Jurkat, Clone E6-1 (cell line): ENCODE measurements around the gene OR2C1. TPM values are rescaled to one million over a fixed set of nuclear protein-coding genes. Genes with fewer than 3 reads are reported as not detected.

ENCODE experiments used
- DNase-seq: peaks from one replicate; pipeline ENCODE4 v3.0.0-alpha.2; 2011; ENCODE audit warnings: low read depth, low spot score
- H3K4me3 ChIP-seq: 2 replicates; pipeline ENCODE4 v1.5.1; 2011; ENCODE audit warnings: mild to moderate bottlenecking, low read length, control low read depth, moderate library complexity
- polyA plus RNA-seq: library from polyadenylated mRNA; unstranded; fragments of >200 nt; gene quantifications from one replicate; pipeline ENCODE4 v1.2.1, GENCODE V29; 2012; ENCODE audit warnings: missing spikeins; ENCODE audit not compliant: insufficient read length, insufficient read depth

Gene OR2C1
- not detected for polyA plus RNA-seq

DNA sequence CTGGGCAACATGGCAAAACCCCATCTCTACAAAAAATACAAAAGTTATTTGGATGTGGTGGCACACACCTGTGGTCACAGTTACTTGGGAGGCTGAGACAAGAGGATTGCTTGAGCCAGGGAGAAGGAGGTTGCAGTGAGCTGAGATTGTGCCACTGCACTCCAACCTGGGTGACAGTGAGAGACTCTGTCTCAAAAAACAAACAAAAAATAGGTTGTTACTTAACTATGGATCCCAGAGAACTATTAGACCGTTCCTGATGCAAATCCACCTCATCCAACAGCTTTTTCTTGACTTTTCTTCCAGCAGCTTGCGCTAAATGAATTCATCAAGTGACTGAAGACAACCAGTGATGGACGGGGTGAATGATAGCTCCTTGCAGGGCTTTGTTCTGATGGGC is at the start of gene OR2C1:
Gene OR2C1, plus strand, starts transcription at position 301 of the 400 bp plus-strand sequence. Its CDS starts 52 bp downstream, at position 353.
- no peak within 1 kb of the TSS for H3K4me3 ChIP-seq
- no peak for DNase-seq

- DNase-seq: no peak
- H3K4me3 ChIP-seq: peak overlapping the region; percentile 59
Measured at GRCh38 chr16:3306078-3306477, 49.6 kb upstream of the OR2C1 start.

- peak; percentile 51 for DNase-seq
- no peak overlapping the region for H3K4me3 ChIP-seq
Measured at GRCh38 chr16:3311496-3311895, 44.2 kb upstream of the OR2C1 start.

GRCh38 chr16:3317315-3317999 is 38.2 kb upstream of the OR2C1 start:
- DNase-seq: no peak
- H3K4me3 ChIP-seq: no peak overlapping the region

DNA sequence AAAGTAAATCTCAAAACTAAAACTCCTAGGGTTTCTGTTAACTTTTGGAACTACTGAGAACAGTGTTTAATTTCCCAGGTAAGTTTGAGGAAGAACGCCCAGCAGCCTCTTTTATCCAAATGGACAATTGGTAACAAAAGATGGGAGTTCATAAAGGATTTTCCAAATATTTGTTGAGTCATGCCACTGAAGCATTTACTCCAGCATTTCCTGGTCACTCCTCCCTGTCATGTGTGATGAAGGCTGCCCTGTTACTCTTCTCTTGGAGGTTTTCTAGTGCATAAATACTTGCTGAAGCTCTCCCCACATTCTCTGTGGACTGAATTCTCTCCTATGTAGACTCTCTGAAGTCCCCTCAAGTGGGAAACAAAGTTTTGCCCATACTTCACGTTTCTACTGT is 33.9 kb upstream of the OR2C1 start:
- DNase-seq: no peak
- no peak overlapping the region for H3K4me3 ChIP-seq

- no peak for DNase-seq
- H3K4me3 ChIP-seq: no peak overlapping the region
Measured at GRCh38 chr16:3327514-3327913, 28.2 kb upstream of the OR2C1 start.

GRCh38 chr16:3328104-3328503 is 27.6 kb upstream of the OR2C1 start:
- DNase-seq: no peak
- H3K4me3 ChIP-seq: no peak overlapping the region

DNA sequence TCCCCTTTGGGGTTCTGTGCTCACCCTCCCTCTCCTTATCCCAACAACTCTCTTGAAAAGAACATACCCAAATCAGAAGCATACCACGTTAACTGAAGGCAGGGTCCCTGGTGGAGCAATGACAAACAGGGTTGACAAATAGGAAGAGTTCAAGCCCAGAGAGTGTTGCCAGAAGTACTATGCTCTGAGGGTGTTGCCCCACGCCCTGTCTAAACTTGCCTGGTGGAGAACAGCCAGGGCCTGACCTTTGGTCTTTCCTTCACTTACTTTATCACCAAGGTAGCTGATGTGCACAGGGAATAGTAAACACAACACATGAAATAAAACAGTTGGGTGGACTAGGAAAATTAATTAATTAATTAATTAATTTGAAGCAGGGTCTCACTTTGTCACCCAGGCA is 27.0 kb upstream of the OR2C1 start:
- no peak for DNase-seq
- H3K4me3 ChIP-seq: no peak overlapping the region

GRCh38 chr16:3346041-3346440 is 9.6 kb upstream of the OR2C1 start:
- DNase-seq: no peak
- no peak overlapping the region for H3K4me3 ChIP-seq

- no peak for DNase-seq
- H3K4me3 ChIP-seq: no peak overlapping the region
Measured at GRCh38 chr16:3347586-3347985, 8.1 kb upstream of the OR2C1 start.

- DNase-seq: peak; percentile 86
- peak overlapping the region; percentile 28 for H3K4me3 ChIP-seq
Measured at GRCh38 chr16:3348547-3349167, 7.0 kb upstream of the OR2C1 start.

DNA sequence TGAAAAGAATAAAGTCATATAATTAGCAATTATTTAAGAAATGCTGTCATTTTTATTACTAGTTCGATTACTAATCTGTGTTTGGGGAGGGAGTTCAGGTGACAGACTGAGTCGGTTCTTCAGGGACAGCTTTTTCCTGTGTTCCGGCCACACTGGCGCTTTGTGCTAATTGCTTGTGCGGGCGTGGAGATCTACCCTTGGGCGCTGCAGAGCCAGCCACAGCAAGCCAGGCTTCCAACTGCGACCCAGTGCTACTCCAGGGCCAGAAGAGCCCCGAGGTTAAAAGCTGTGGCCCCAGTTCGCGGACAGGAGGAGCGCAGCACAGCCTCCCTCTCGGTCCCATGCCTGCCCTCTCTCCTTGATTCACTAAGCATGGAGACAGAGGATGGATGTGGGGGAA is 6.5 kb upstream of the OR2C1 start:
- peak overlapping the region; percentile 28 for H3K4me3 ChIP-seq
- no peak for DNase-seq

DNA sequence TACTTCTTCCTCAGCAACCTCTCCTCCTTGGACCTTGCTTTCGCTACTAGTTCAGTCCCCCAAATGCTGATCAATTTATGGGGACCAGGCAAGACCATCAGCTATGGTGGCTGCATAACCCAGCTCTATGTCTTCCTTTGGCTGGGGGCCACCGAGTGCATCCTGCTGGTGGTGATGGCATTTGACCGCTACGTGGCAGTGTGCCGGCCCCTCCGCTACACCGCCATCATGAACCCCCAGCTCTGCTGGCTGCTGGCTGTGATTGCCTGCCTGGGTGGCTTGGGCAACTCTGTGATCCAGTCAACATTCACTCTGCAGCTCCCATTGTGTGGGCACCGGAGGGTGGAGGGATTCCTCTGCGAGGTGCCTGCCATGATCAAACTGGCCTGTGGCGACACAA is 429 bp downstream of the OR2C1 start:
- DNase-seq: no peak
- no peak overlapping the region for H3K4me3 ChIP-seq

DNA sequence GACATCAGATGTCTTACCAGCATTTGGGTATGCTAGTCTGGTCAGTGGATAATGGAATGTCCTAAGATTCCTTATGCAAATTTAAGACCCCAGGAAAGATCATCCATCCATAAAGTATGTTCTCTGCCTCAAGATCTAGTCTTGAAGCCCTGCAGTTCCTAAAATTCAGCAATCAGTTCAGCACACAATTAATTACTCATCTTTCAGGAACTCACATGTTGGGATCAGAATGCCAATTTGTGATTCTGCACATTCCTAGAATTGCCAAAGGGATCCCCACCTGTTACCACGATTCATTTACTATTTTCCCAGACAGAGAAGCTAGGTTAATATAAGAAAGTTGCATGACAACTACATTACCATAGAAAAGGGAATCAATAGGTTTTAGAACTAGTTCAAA is 3.2 kb downstream of the OR2C1 start:
- no peak for DNase-seq
- no peak overlapping the region for H3K4me3 ChIP-seq

GRCh38 chr16:3362931-3363330 is 7.2 kb downstream of the OR2C1 start:
- DNase-seq: no peak
- H3K4me3 ChIP-seq: no peak overlapping the region

DNA sequence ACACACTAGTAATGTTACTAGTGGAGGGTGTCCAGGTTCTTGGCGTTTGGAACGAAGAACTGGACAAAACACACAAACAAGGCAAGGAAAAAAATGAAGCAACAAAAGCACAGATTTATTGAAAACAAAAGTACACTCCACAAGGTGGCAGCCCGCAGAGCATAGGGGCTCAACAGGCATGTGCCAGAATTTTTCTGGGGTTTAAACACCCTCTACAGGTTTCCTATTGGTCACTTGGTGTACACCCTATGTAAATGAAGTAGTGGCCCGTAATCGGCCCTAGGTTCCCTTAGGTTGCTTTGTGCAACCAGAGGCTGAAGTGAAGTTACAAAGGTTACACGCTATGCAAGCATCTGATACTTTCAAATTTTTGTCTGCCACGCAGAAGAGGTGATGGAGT is 8.1 kb downstream of the OR2C1 start:
- peak; percentile 32 for DNase-seq
- H3K4me3 ChIP-seq: no peak overlapping the region

DNA sequence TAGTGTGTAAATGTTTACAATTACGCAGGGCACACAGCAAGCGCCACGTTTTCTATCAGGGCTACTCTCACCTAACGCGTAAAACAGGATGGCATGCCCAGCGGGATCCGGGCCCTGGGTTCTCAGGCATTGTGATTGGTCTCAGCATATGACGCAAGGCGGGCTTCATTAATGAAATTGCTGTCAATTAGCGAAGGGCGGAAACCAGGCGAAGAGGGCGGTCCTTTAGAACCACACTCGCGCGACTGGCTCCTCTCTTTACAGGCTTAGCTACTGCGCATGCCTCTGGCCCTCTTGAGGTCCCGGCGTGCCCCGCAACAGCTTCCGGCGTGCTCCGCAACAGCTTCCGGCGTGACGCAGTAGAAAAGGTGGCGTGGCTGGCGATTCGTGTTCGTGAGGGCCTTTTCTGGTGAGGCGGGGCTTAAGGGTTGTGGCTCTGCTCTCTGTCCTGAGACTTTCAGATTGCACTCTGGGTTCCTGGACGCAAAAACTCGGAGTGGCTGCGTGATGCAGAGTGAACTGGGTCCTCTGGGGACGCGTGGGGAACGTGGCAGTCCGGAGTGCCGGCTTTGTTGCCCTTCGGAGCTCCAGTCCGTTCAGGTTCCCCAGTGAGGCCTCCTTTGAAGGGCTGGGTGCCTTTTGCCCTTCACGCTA is 9.2 kb downstream of the OR2C1 start:
- DNase-seq: no peak
- H3K4me3 ChIP-seq: no peak overlapping the region

DNA sequence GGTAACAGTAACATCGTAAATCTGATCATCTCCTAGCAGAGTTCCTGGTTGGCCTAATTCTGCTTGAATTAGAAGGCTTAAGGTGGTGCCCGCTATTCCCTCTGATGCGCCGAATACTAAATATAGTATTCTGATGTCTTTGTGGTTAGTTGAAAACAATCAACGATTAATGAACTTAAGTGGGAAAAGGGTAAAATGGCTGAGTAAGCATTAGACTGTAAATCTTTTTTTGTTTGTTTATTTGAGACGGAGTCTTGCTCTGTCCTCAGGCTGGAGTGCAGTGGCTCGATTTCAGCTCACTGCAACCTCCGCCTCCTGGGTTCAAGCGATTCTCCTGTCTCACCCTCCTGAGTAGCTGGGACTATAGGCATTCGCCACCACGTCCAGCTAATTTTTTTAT is 13.4 kb downstream of the OR2C1 start:
- DNase-seq: no peak
- H3K4me3 ChIP-seq: no peak overlapping the region

- DNase-seq: no peak
- no peak overlapping the region for H3K4me3 ChIP-seq
Measured at GRCh38 chr16:3375680-3376079, 20.0 kb downstream of the OR2C1 start.

GRCh38 chr16:3377917-3378316 is 22.2 kb downstream of the OR2C1 start:
- H3K4me3 ChIP-seq: no peak overlapping the region
- DNase-seq: no peak
